Liver (tissue), 9 donors: Measurements from ENCODE around the gene TRIM63. TPM values are rescaled to one million over a fixed set of nuclear protein-coding genes. Genes with fewer than 3 reads are reported as not detected.

ENCODE experiments used
- DNase-seq: peaks from one replicate; pipeline ENCODE4 v3.0.0-alpha.2; 2017; ENCODE audit warnings: low spot score
- H3K27ac ChIP-seq, 2 donors: one replicate each; pipeline ENCODE4 v1.7.0; 2013; ENCODE audit warnings: inconsistent platforms in 2 of 2, low read length in 2 of 2, control low read depth in 1 of 2, low read depth in 1 of 2, mild to moderate bottlenecking in 1 of 2
- H3K27me3 ChIP-seq, 4 donors: one replicate each; pipeline versions ENCODE4 v1.6.1 to v1.7.0; 2013; ENCODE audit warnings: low read length in 3 of 4, inconsistent platforms in 1 of 4, mild to moderate bottlenecking in 1 of 4, moderate library complexity in 1 of 4; ENCODE audit not compliant: control insufficient read depth in 4 of 4, insufficient read depth in 4 of 4
- H3K36me3 ChIP-seq, 4 donors: one replicate each; pipeline versions ENCODE4 v1.6.1 to v1.7.0; 2013; ENCODE audit warnings: low read length in 3 of 4, mild to moderate bottlenecking in 3 of 4, low read depth in 1 of 4, moderate library complexity in 1 of 4; ENCODE audit not compliant: control insufficient read depth in 4 of 4, insufficient read depth in 3 of 4
- H3K4me1 ChIP-seq, 4 donors: one replicate each; pipeline versions ENCODE4 v1.6.1 to v1.7.0; 2013; ENCODE audit warnings: low read length in 3 of 4, mild to moderate bottlenecking in 3 of 4, moderate library complexity in 1 of 4; ENCODE audit not compliant: control insufficient read depth in 4 of 4, insufficient read depth in 4 of 4
- H3K4me3 ChIP-seq, 3 donors: one replicate each; pipeline versions ENCODE4 v1.6.1 to v1.7.0; 2013; ENCODE audit warnings: low read length in 3 of 3, control low read depth in 1 of 3, low read depth in 1 of 3, mild to moderate bottlenecking in 1 of 3
- H3K9ac ChIP-seq, 2 donors: one replicate each; pipeline ENCODE4 v1.7.0; 2013; ENCODE audit warnings: low read length in 2 of 2, mild to moderate bottlenecking in 2 of 2, moderate library complexity in 2 of 2, control low read depth in 1 of 2, low read depth in 1 of 2
- H3K9me3 ChIP-seq, 4 donors: one replicate each; pipeline versions ENCODE4 v1.6.1 to v1.7.0; 2013; ENCODE audit warnings: low read length in 3 of 4; ENCODE audit not compliant: control insufficient read depth in 4 of 4
- EGR1 ChIP-seq, 2 donors: IDR thresholded peaks; 2 replicates each; pipeline ENCODE4 v1.6.1; 2016 to 2018; ENCODE audit warnings: antibody characterized with exemption in 2 of 2, low read depth in 2 of 2
- FOXA1 ChIP-seq: IDR thresholded peaks from 2 replicates; pipeline ENCODE4 v1.6.1; 2016; ENCODE audit warnings: antibody characterized with exemption
- FOXA2 ChIP-seq: IDR thresholded peaks from 2 replicates; pipeline ENCODE4 v1.6.1; 2016; ENCODE audit warnings: antibody characterized with exemption
- GABPA ChIP-seq, 2 donors: IDR thresholded peaks in 1 of 2; conservative IDR thresholded peaks in 1 of 2; 2 replicates each; pipeline ENCODE4 v1.6.1; 2016; ENCODE audit warnings: antibody characterized with exemption in 2 of 2, mild to moderate bottlenecking in 1 of 2, moderate library complexity in 1 of 2
- HNF4A ChIP-seq, 2 donors: conservative IDR thresholded peaks; 2 replicates each; pipeline ENCODE4 v1.6.1; 2016; ENCODE audit warnings: antibody characterized with exemption in 2 of 2, mild to moderate bottlenecking in 2 of 2
- HNF4G ChIP-seq: IDR thresholded peaks from 2 replicates; pipeline ENCODE4 v1.6.1; 2016; ENCODE audit warnings: antibody characterized with exemption
- JUND ChIP-seq, 2 donors: IDR thresholded peaks; 2 replicates each; pipeline ENCODE4 v1.6.1; 2016; ENCODE audit warnings: antibody characterized with exemption in 2 of 2
- NR2F2 ChIP-seq: IDR thresholded peaks from 2 replicates; pipeline ENCODE4 v1.6.1; 2016; ENCODE audit warnings: antibody characterized with exemption
- RAD21 ChIP-seq, 2 donors: IDR thresholded peaks; 2 replicates each; pipeline ENCODE4 v1.6.1; 2016; ENCODE audit warnings: antibody characterized with exemption in 2 of 2, mild to moderate bottlenecking in 2 of 2
- RXRA ChIP-seq, 2 donors: IDR thresholded peaks; 2 replicates each; pipeline ENCODE4 v1.6.1; 2017 to 2018; ENCODE audit warnings: antibody characterized with exemption in 2 of 2, mild to moderate bottlenecking in 1 of 2
- SP1 ChIP-seq: IDR thresholded peaks from 2 replicates; pipeline ENCODE4 v1.6.1; 2018; ENCODE audit warnings: antibody characterized with exemption, mild to moderate bottlenecking
- TAF1 ChIP-seq: conservative IDR thresholded peaks from 2 replicates; pipeline ENCODE4 v1.6.1; 2016; ENCODE audit warnings: antibody characterized with exemption, mild to moderate bottlenecking
- YY1 ChIP-seq: IDR thresholded peaks from 2 replicates; pipeline ENCODE4 v1.6.1; 2016; ENCODE audit warnings: antibody characterized with exemption, mild to moderate bottlenecking
- WGBS: extraction: QIAGEN DNeasy Blood & Tissue Kit; methylation state at CpG from one replicate; pipeline ENCODE4 v1.1.7; 2013; 5-methylcytosine and 5-hydroxymethylcytosine counted together
- polyA plus RNA-seq, 2 donors: library from polyadenylated mRNA; stranded (reverse) in 1 of 2; unstranded in 1 of 2; fragments of 200-250 nt in 1 of 2; fragments of >200 nt in 1 of 2; fragmentation: Nextera tagmentation in 1 of 2; extraction: Ambion mirVana in 1 of 2; gene quantifications; one replicate each; pipeline versions ENCODE4 v1.2.1 to v1.2.3, GENCODE V29; 2013 to 2015
- total RNA-seq, 2 donors: library from RNA; depleted of rRNA; stranded (reverse); fragments of >200 nt; gene quantifications; one replicate each; pipeline ENCODE4 v1.2.3, GENCODE V29; 2014
- TF ChIP-seq, protein P1 (sequence below): IDR thresholded peaks from 2 replicates; pipeline ENCODE4 v1.6.1; 2016; ENCODE audit warnings: antibody characterized with exemption
- TF ChIP-seq, protein P2 (sequence below): IDR thresholded peaks from 2 replicates; pipeline ENCODE4 v1.6.1; 2016; ENCODE audit warnings: antibody characterized with exemption, mild to moderate bottlenecking
- TF ChIP-seq, protein P3 (sequence below): IDR thresholded peaks from 2 replicates; pipeline ENCODE4 v1.6.1; 2016; ENCODE audit warnings: antibody characterized with exemption
- donor health status: healthy.
- donor health status: healthy.
- donor health status: healthy.
- donor health status: healthy.
- donor health status: healthy.

Gene TRIM63
- total and polyA plus RNA-seq, 4 donors: 0.03 TPM; not detected in 3

DNA sequence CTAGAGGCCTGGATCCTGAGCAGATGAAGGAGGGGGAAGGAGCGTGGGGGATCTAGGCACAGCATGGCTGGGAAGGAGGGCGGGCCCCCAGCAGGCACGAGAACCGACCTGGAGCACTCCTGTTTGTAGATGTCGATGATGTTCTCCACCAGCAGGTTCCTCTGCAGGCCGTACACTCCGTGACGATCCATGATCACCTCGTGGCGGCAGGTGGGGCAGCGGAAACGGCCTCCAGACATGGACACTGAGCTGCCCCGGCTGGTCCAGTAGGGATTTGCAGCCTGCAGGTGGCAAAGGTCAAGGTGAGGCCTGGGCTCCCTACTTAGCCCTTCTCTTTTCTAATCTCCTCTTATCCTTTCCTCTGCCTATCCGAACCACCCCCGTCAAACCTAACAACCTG, 1.3 kb downstream of the TRIM63 start (continued):
- no peak for TF ChIP-seq GABPA (IDR thresholded peaks at IDR 0.05 in 1 of 2, conservative IDR thresholded peaks at IDR 0.05 in 1 of 2)
- TF ChIP-seq RAD21 (IDR thresholded peaks at IDR 0.05): no peak
- no peak for TF ChIP-seq RXRA (IDR thresholded peaks at IDR 0.05)

DNA sequence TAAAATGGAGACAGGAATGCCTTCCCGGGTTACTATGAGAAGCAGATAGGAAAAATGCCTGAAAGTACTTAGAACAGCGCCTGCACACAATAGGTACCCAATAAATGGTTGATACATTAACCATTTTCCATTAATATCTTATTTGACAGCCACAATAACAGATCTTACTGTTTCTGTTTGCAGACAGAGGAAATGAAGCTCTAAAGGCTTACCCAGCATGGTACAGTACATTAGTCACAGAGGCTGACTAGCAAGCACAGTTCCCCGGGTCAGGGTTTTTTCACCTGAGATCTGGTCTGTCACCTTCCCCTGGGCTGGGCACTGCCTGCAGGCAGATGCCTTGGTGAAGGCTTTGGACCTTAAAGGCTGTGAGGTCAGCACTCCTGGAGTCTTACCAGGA, 2.9 kb downstream of the TRIM63 start:
- Histone ChIP-seq H3K27ac (no peak overlapping the region), H3K4me3 (no peak overlapping the region), H3K4me1 (no peaks in the 10 kb centered on the region), H3K9me3 (no peaks in the 10 kb centered on the region), H3K9ac (no peak overlapping the region), H3K27me3 (no peaks in the 10 kb centered on the region), H3K36me3 (no peaks in the 10 kb centered on the region)
- no peak for TF ChIP-seq EGR1 (IDR thresholded peaks at IDR 0.05; ENCODE audit: low read depth in 2 of 2)
- no peak for TF ChIP-seq GABPA (IDR thresholded peaks at IDR 0.05 in 1 of 2, conservative IDR thresholded peaks at IDR 0.05 in 1 of 2)
- TF ChIP-seq RXRA (IDR thresholded peaks at IDR 0.05): no peak
- no peak for TF ChIP-seq TAF1
- TF ChIP-seq FOXA1: no peak
- TF ChIP-seq, protein P1, sequence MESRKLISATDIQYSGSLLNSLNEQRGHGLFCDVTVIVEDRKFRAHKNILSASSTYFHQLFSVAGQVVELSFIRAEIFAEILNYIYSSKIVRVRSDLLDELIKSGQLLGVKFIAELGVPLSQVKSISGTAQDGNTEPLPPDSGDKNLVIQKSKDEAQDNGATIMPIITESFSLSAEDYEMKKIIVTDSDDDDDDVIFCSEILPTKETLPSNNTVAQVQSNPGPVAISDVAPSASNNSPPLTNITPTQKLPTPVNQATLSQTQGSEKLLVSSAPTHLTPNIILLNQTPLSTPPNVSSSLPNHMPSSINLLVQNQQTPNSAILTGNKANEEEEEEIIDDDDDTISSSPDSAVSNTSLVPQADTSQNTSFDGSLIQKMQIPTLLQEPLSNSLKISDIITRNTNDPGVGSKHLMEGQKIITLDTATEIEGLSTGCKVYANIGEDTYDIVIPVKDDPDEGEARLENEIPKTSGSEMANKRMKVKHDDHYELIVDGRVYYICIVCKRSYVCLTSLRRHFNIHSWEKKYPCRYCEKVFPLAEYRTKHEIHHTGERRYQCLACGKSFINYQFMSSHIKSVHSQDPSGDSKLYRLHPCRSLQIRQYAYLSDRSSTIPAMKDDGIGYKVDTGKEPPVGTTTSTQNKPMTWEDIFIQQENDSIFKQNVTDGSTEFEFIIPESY: no peak
- TF ChIP-seq, protein P2, sequence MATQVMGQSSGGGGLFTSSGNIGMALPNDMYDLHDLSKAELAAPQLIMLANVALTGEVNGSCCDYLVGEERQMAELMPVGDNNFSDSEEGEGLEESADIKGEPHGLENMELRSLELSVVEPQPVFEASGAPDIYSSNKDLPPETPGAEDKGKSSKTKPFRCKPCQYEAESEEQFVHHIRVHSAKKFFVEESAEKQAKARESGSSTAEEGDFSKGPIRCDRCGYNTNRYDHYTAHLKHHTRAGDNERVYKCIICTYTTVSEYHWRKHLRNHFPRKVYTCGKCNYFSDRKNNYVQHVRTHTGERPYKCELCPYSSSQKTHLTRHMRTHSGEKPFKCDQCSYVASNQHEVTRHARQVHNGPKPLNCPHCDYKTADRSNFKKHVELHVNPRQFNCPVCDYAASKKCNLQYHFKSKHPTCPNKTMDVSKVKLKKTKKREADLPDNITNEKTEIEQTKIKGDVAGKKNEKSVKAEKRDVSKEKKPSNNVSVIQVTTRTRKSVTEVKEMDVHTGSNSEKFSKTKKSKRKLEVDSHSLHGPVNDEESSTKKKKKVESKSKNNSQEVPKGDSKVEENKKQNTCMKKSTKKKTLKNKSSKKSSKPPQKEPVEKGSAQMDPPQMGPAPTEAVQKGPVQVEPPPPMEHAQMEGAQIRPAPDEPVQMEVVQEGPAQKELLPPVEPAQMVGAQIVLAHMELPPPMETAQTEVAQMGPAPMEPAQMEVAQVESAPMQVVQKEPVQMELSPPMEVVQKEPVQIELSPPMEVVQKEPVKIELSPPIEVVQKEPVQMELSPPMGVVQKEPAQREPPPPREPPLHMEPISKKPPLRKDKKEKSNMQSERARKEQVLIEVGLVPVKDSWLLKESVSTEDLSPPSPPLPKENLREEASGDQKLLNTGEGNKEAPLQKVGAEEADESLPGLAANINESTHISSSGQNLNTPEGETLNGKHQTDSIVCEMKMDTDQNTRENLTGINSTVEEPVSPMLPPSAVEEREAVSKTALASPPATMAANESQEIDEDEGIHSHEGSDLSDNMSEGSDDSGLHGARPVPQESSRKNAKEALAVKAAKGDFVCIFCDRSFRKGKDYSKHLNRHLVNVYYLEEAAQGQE: no peak
- TF ChIP-seq, protein P3, sequence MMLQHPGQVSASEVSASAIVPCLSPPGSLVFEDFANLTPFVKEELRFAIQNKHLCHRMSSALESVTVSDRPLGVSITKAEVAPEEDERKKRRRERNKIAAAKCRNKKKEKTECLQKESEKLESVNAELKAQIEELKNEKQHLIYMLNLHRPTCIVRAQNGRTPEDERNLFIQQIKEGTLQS: no peak
- no peak for TF ChIP-seq RAD21 (IDR thresholded peaks at IDR 0.05)
- no peak for TF ChIP-seq YY1
- no peak for TF ChIP-seq SP1
- no peak for DNase-seq
- WGBS: 74% methylated on average over 3 of the region's 3 CpGs

DNA sequence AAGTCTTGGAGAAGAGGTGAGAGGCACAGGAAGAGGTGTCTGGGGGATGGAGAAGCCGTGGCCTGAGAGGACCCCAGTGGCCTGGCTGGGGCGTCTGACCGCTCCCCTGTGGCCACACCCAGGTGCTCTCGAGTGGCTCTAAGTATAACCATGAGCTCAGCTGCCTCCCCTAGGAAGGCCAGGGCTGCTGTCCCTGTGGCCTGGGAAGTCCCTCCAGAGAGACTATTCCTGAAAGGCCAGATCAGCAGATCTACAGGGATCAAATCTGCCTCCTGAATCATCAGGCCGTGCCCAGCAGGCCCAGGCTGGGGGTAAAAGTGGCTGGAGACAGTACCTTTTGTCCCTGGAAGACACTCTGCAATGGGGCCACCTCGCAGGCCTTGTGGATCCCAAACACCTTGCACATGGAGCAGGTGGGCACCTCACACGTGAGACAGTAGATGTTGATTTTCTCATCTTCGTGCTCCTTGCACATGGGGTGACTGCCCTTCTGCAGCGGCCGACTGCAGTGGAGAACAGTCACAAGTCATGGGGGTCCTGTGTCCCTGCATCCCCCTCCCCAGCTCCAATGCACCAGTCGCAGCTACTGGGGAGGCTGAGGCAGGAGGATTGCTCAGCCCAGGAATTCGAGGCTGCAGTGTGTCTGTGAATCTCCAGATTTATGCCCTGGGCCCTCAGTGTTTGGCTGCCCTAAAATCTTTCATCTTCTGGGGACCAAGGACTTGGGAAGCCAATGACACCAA, 6.4 kb downstream of the TRIM63 start:
- H3K27ac ChIP-seq: no peak overlapping the region
- H3K4me1 ChIP-seq: no peaks in the 10 kb centered on the region
- H3K27me3 ChIP-seq: no peaks in the 10 kb centered on the region
- DNase-seq: no peak
- H3K9me3 ChIP-seq: no peaks in the 10 kb centered on the region
- H3K36me3 ChIP-seq: no peaks in the 10 kb centered on the region
- WGBS: 83% methylated on average over 12 of the region's 12 CpGs
- no peak overlapping the region for H3K4me3 ChIP-seq
- H3K9ac ChIP-seq: no peak overlapping the region
- TF ChIP-seq NR2F2 (no peak), SP1 (no peak), RAD21 (IDR thresholded peaks at IDR 0.05) (no peak), HNF4G (no peak), GABPA (IDR thresholded peaks at IDR 0.05 in 1 of 2, conservative IDR thresholded peaks at IDR 0.05 in 1 of 2) (no peak), EGR1 (IDR thresholded peaks at IDR 0.05; ENCODE audit: low read depth in 2 of 2) (no peak), FOXA2 (no peak), RXRA (IDR thresholded peaks at IDR 0.05) (no peak), HNF4A (conservative IDR thresholded peaks at IDR 0.05) (no peak), TAF1 (no peak), JUND (IDR thresholded peaks at IDR 0.05) (no peak), YY1 (no peak)
- TF ChIP-seq, protein P2: no peak
- TF ChIP-seq, protein P1: no peak
- TF ChIP-seq, protein P3: no peak
